IMR-90 (cell line): ENCODE data around the gene PTPN11.

Experiments
- BHLHE40 ChIP-seq: fragments of 150-350 bp; IDR thresholded peaks from 2 replicates; pipeline ENCODE4 v1.6.1; 2016; ENCODE audit warnings: mild to moderate bottlenecking, low read depth, low read length
- CTCF ChIP-seq: conservative IDR thresholded peaks from 2 replicates; pipeline ENCODE4 v1.5.1; 2012; ENCODE audit warnings: mild to moderate bottlenecking, low read depth, low read length, improper control_type of control experiment
- FOS ChIP-seq: fragments of 150-350 bp; IDR thresholded peaks from 2 replicates; pipeline ENCODE4 v1.6.1; 2016; ENCODE audit warnings: low read depth, low read length
- MXI1 ChIP-seq: IDR thresholded peaks from 2 replicates; pipeline ENCODE4 v1.6.1; 2012; ENCODE audit warnings: low read depth, mild to moderate bottlenecking, low read length, moderate library complexity, borderline replicate concordance
- POLR2A ChIP-seq: IDR thresholded peaks from 2 replicates; pipeline ENCODE4 v1.6.1; 2012; ENCODE audit warnings: mild to moderate bottlenecking, low read depth, low read length
- RAD21 ChIP-seq: IDR thresholded peaks from 2 replicates; pipeline ENCODE4 v1.6.1; 2012; ENCODE audit warnings: low read length, improper control_type of control experiment
- SMC3 ChIP-seq: fragments of 150-350 bp; IDR thresholded peaks from 2 replicates; pipeline ENCODE4 v1.6.1; 2016; ENCODE audit warnings: low read depth, mild to moderate bottlenecking, antibody characterized with exemption, low read length, moderate library complexity
- USF2 ChIP-seq: fragments of 150-350 bp; IDR thresholded peaks from 2 replicates; pipeline ENCODE4 v1.6.1; 2017; ENCODE audit warnings: mild to moderate bottlenecking, antibody characterized with exemption, low read length, low read depth

GRCh38 chr12:112401903-112402498, 16.7 kb upstream of the PTPN11 start:
- TF ChIP-seq CTCF (no peak), POLR2A (no peak), MXI1 (no peak), FOS (no peak), RAD21 (no peak), SMC3 (no peak), USF2 (no peak), BHLHE40 (no peak)
